ENCODE measurements around the gene TULP1. TPM values are rescaled to one million over a fixed set of nuclear protein-coding genes. Genes with fewer than 3 reads are reported as not detected.

TULP1 gene
- total RNA-seq, 1 experiment from 2014 or later = not detected

DNA sequence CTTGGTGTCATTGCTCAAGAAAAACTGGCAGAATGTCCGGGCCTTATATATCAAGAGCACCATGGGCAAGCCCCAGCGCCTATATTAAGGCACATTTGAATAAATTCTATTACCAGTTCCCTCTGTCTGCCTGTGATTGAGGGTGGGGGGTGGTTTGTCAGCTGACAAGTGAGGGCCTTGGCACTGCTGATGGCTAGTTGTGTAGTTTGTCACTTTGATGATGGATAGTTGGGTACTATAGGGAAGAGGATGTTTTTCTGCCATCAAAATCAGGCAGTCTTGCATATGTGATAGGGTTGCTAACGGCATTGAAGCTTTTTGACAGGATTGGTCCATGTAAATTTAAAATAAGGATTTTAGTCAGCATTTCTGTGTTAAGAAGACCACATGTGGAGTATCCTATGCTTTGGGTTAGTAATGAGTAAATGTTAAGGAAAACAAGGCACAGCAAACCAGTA, 42.0 kb downstream of the TULP1 start:
- Mint-ChIP-seq H3K4me3 (peak overlapping the region; percentile 91 to 98), H3K27me3 (ENCODE audit: low read depth) (peaks cover 7% of the 10 kb centered on the region), H3K36me3 (ENCODE audit: insufficient read depth in 1 of 3, low read depth in 3 of 3) (peaks cover 38 to 80% (median 73%) of the 10 kb centered on the region in 3 experiments), H3K4me1 (peaks cover 30 to 43% of the 10 kb centered on the region in 2 experiments), H3K9me3 (peaks cover 6 to 7% of the 10 kb centered on the region in 2 experiments; a peak in 4 of 5 replicates), H3K27ac (peak overlapping the region in 2 of 3 experiments; percentile 3 to 93; a peak in 3 of 7 replicates)
- H3K4me2 ChIP-seq (ENCODE audit: insufficient read depth, insufficient read length, low read length) = peak overlapping the region; percentile 95
- no peak overlapping the region for H3K18ac ChIP-seq (ENCODE audit: insufficient read length, low read depth, low read length)
- no peaks in the 10 kb centered on the region for H3K9me3 ChIP-seq (ENCODE audit: control insufficient read depth, low read depth, low read length)
- no peak overlapping the region for H2AK5ac ChIP-seq (ENCODE audit: insufficient read length, low read length)
- no peak overlapping the region for H4K91ac ChIP-seq (ENCODE audit: insufficient read length, low read depth, low read length)
- H2AFZ ChIP-seq (ENCODE audit: low read length) = no peak overlapping the region
- H3K14ac ChIP-seq (ENCODE audit: insufficient read depth, low read length) = no peak overlapping the region
- H3K23me2 ChIP-seq (ENCODE audit: insufficient read length, low read depth, low read length, poor library complexity, severe bottlenecking) = peaks cover 15% of the 10 kb centered on the region
- no peak overlapping the region for H2BK5ac ChIP-seq (ENCODE audit: insufficient read length, low read length)
- H2BK12ac ChIP-seq (ENCODE audit: insufficient read length, low read depth, low read length) = no peak overlapping the region
- peaks cover 3% of the 10 kb centered on the region; the same call in 1 of the 2 replicates for H3K4me1 ChIP-seq (ENCODE audit: insufficient read depth, low read length)
- WGBS (ENCODE audit: extremely low coverage, insufficient read length, low lambda C conversion rate) = no CpG with 5 or more reads among the region's 3 CpGs
- H3K56ac ChIP-seq (ENCODE audit: insufficient read length, low read depth, low read length) = no peak overlapping the region
- no peak overlapping the region for H2BK15ac ChIP-seq (ENCODE audit: low read depth, low read length)
- H3K27ac ChIP-seq (ENCODE audit: insufficient read length, low read depth, low read length) = no peak overlapping the region
- no peak overlapping the region for H3K23ac ChIP-seq (ENCODE audit: insufficient read length, low read depth, low read length)
- no peak overlapping the region for H3K4ac ChIP-seq (ENCODE audit: low read depth, low read length)
- H3K27me3 ChIP-seq (ENCODE audit: insufficient read depth, low read length) = no peaks in the 10 kb centered on the region
- no peak overlapping the region for H3K9ac ChIP-seq (ENCODE audit: extremely low read depth, insufficient read length, low read length)
- DNase-seq = no peak
- TF ChIP-seq CTCF (conservative IDR thresholded peaks at IDR 0.05) = no peak
- H3K79me2 ChIP-seq (ENCODE audit: insufficient read depth, low read length) = peaks cover 19% of the 10 kb centered on the region; the same call in 1 of the 2 replicates
- no peaks in the 10 kb centered on the region for H4K20me1 ChIP-seq (ENCODE audit: control insufficient read depth, insufficient read depth, insufficient read length)
- no peak overlapping the region for H4K8ac ChIP-seq (replicated peaks; ENCODE audit: insufficient read length, low read depth, low read length)
- H3T11ph ChIP-seq (ENCODE audit: low read length) = no peak overlapping the region
- peaks cover 3% of the 10 kb centered on the region for H3K79me1 ChIP-seq (ENCODE audit: insufficient read depth, low read depth, low read length, poor library complexity, severe bottlenecking)
- no peak overlapping the region for H2BK120ac ChIP-seq (ENCODE audit: low read depth, low read length, poor library complexity, severe bottlenecking)
- H4K5ac ChIP-seq (ENCODE audit: insufficient read length, low read depth, low read length) = no peak overlapping the region
- no peak overlapping the region for H2BK20ac ChIP-seq (ENCODE audit: low read depth, low read length, poor library complexity, severe bottlenecking)
